Measurements from ENCODE around the gene FHIT. TPM values are rescaled to one million over a fixed set of nuclear protein-coding genes. Genes with fewer than 3 reads are reported as not detected.

FHIT gene
- total and polyA plus RNA-seq, 2 donors from 2014 or later = 20.2 to 61.2 TPM

DNA sequence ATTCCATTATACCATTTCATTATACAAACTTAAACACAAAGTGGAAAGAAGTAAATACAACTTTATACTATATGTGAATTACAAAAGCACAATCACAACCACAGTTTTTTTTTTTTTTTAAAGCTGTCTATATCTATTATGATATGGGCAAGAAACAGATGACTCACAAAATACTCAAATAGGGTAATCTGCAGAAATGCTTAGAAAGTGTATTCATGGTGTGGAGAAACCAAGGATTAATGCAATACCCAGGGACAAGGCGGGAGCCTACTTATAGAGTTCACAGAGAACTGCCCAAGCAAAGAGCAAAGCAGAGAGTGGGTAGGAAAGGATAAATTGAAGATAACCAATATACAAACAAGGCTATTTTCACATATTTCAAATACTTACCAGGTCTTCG is 332.0 kb downstream of the FHIT start:
- no peak overlapping the region for H3K4me3 ChIP-seq (ENCODE audit: low read length in 3 of 3)
- no peak for TF ChIP-seq CTCF (IDR thresholded peaks at IDR 0.05; ENCODE audit: borderline replicate concordance, extremely low read depth, insufficient read depth)
- no peak overlapping the region for H3K9ac ChIP-seq (ENCODE audit: low read length in 3 of 3)
- H3K27ac ChIP-seq (ENCODE audit: low read depth in 2 of 2, low read length in 2 of 2) = no peak overlapping the region
- DNase-seq = no peak
- intact Hi-C loops (cut with DNase I) = no loop called here
- H3K4me1 ChIP-seq (ENCODE audit: control insufficient read depth in 2 of 3, insufficient read depth in 2 of 3, low read depth in 1 of 3, low read length in 3 of 3) = no peaks in the 10 kb centered on the region
- no peaks in the 10 kb centered on the region for H3K9me3 ChIP-seq (ENCODE audit: control insufficient read depth in 2 of 3, insufficient read depth in 1 of 3, low read length in 3 of 3)
- FAIRE-seq = no peak
- no peaks in the 10 kb centered on the region for H3K36me3 ChIP-seq (ENCODE audit: control insufficient read depth in 2 of 3, insufficient read depth in 3 of 3, low read length in 3 of 3)
- no peaks in the 10 kb centered on the region for H3K27me3 ChIP-seq (ENCODE audit: control insufficient read depth, insufficient read depth, low read length)

GRCh38 chr3:60917141-60917540 is 334.1 kb downstream of the FHIT start:
- FAIRE-seq = no peak
- Histone ChIP-seq H3K36me3 (ENCODE audit: control insufficient read depth in 2 of 3, insufficient read depth in 3 of 3, low read length in 3 of 3) (no peaks in the 10 kb centered on the region), H3K27ac (ENCODE audit: low read depth in 2 of 2, low read length in 2 of 2) (no peak overlapping the region), H3K9ac (ENCODE audit: low read length in 3 of 3) (no peak overlapping the region), H3K27me3 (ENCODE audit: control insufficient read depth, insufficient read depth, low read length) (no peaks in the 10 kb centered on the region), H3K9me3 (ENCODE audit: control insufficient read depth in 2 of 3, insufficient read depth in 1 of 3, low read length in 3 of 3) (no peaks in the 10 kb centered on the region), H3K4me1 (ENCODE audit: control insufficient read depth in 2 of 3, insufficient read depth in 2 of 3, low read depth in 1 of 3, low read length in 3 of 3) (no peaks in the 10 kb centered on the region), H3K4me3 (ENCODE audit: low read length in 3 of 3) (no peak overlapping the region)
- peak in 1 of 5 donors; percentile 27 for DNase-seq
- intact Hi-C loops (cut with DNase I) = no loop called here
- TF ChIP-seq CTCF (IDR thresholded peaks at IDR 0.05; ENCODE audit: borderline replicate concordance, extremely low read depth, insufficient read depth) = no peak

DNA sequence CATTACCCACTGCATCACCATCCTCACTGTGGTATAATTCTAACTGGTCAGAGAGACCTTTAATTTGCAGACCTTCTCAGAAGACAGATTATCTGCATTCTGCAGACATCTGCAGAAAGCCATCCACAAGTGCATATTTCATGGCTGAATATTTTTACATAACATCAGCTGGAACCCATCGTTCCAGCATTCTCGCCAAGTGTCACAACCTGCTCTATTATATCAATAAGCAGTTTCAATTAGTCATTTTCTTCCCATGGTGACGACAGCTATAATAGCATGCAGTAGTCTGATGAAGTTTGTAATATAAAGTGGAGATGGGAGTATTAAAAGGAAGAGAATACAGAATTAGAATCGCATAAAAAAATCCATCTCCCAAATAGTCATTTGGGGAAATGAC is 334.7 kb downstream of the FHIT start:
- Histone ChIP-seq H3K9me3 (ENCODE audit: control insufficient read depth in 2 of 3, insufficient read depth in 1 of 3, low read length in 3 of 3) (no peaks in the 10 kb centered on the region), H3K36me3 (ENCODE audit: control insufficient read depth in 2 of 3, insufficient read depth in 3 of 3, low read length in 3 of 3) (no peaks in the 10 kb centered on the region), H3K4me1 (ENCODE audit: control insufficient read depth in 2 of 3, insufficient read depth in 2 of 3, low read depth in 1 of 3, low read length in 3 of 3) (no peaks in the 10 kb centered on the region), H3K27me3 (ENCODE audit: control insufficient read depth, insufficient read depth, low read length) (no peaks in the 10 kb centered on the region), H3K9ac (ENCODE audit: low read length in 3 of 3) (no peak overlapping the region), H3K27ac (ENCODE audit: low read depth in 2 of 2, low read length in 2 of 2) (no peak overlapping the region), H3K4me3 (ENCODE audit: low read length in 3 of 3) (no peak overlapping the region)
- no peak for TF ChIP-seq CTCF (IDR thresholded peaks at IDR 0.05; ENCODE audit: borderline replicate concordance, extremely low read depth, insufficient read depth)
- intact Hi-C loops (cut with DNase I) = no loop called here
- FAIRE-seq (no peak), DNase-seq (peak in 2 of 5 donors; percentile 11 to 54)

DNA sequence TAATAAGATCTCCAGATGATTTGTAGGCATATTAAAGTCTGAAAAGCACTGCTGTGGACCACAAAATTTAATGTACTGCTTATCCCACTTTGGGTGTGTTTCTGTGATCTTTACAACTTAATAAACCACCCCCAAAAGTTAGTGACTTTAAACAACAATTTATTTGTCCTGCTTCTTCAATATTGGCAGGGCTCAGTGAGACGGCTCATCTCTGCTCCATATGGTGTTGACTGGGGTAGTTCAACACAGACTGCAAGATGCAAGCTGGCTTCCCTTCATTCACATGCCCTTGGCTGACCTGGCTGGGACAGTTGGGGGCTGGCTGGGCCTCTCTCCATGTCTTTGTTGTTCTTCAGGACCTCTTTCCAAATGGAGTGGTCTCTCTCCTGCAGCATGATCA is 337.8 kb downstream of the FHIT start:
- Histone ChIP-seq H3K36me3 (ENCODE audit: control insufficient read depth in 2 of 3, insufficient read depth in 3 of 3, low read length in 3 of 3) (no peaks in the 10 kb centered on the region), H3K9ac (ENCODE audit: low read length in 3 of 3) (no peak overlapping the region), H3K4me3 (ENCODE audit: low read length in 3 of 3) (no peak overlapping the region), H3K4me1 (ENCODE audit: control insufficient read depth in 2 of 3, insufficient read depth in 2 of 3, low read depth in 1 of 3, low read length in 3 of 3) (no peaks in the 10 kb centered on the region), H3K9me3 (ENCODE audit: control insufficient read depth in 2 of 3, insufficient read depth in 1 of 3, low read length in 3 of 3) (no peaks in the 10 kb centered on the region), H3K27me3 (ENCODE audit: control insufficient read depth, insufficient read depth, low read length) (no peaks in the 10 kb centered on the region), H3K27ac (ENCODE audit: low read depth in 2 of 2, low read length in 2 of 2) (no peak overlapping the region)
- DNase-seq = no peak
- intact Hi-C loops (cut with DNase I) = no loop called here
- no peak for FAIRE-seq
- no peak for TF ChIP-seq CTCF (IDR thresholded peaks at IDR 0.05; ENCODE audit: borderline replicate concordance, extremely low read depth, insufficient read depth)

Data from kidney (tissue), 14 donors.